PC-9 (cell line): ENCODE results near the gene PNLIPRP2. TPM values are rescaled to one million over a fixed set of nuclear protein-coding genes. Genes with fewer than 3 reads are reported as not detected.

Experiments
- BruUV-seq: library from RNA; stranded (reverse); fragments of 400-500 nt; replicated peaks from 2 replicates; lab custom pipeline; 2021; lab: Mats Ljungman, UMichigan
- CTCF ChIA-PET: fragments of 300-600 bp; sonication (Branson Sonifier 250); formaldehyde crosslinking; loops from one replicate; lab custom pipeline; 2022; ENCODE audit warnings: antibody characterized with exemption; lab: Charles Lee
- POLR2A ChIA-PET: fragments of 300-600 bp; sonication (Branson Sonifier 250); formaldehyde crosslinking; loops from one replicate; lab custom pipeline; 2022; ENCODE audit warnings: antibody characterized with exemption; ENCODE audit not compliant: unreplicated experiment; lab: Charles Lee
- DNase-seq, 2 experiments: peaks; one replicate each; pipeline versions ENCODE4 v3.0.0 to v3.0.0-alpha.2; 2015 to 2022; ENCODE audit warnings: mixed read lengths in 1 of 2
- H2AFZ ChIP-seq: fragments of 200-600 bp; sonication (generic); 2 replicates; pipeline ENCODE4 v1.8.1; 2017; ENCODE audit warnings: antibody characterized with exemption
- H3F3A ChIP-seq: fragments of 200-600 bp; sonication (generic); 2 replicates; pipeline ENCODE4 v1.8.1; 2017; ENCODE audit warnings: antibody characterized with exemption, mild to moderate bottlenecking, low read depth; ENCODE audit not compliant: insufficient read depth
- H3K27ac ChIP-seq: fragments of 200-600 bp; sonication (generic); 2 replicates; pipeline ENCODE4 v1.6.1; 2016; ENCODE audit warnings: mixed run types
- H3K27me3 ChIP-seq: fragments of 200-600 bp; sonication (generic); 2 replicates; pipeline ENCODE4 v1.6.1; 2016; ENCODE audit warnings: low read depth, mixed run types; ENCODE audit not compliant: insufficient read depth
- H3K36me3 ChIP-seq: fragments of 200-600 bp; sonication (generic); 2 replicates; pipeline ENCODE4 v1.6.1; 2016; ENCODE audit warnings: low read depth, mixed run types
- H3K4me1 ChIP-seq: fragments of 200-600 bp; sonication (generic); replicated peaks from 2 replicates; pipeline ENCODE4 v1.6.1; 2016; ENCODE audit warnings: mixed run types; ENCODE audit not compliant: insufficient read depth
- H3K4me2 ChIP-seq: fragments of 200-600 bp; sonication (generic); 2 replicates; pipeline ENCODE4 v1.6.1; 2017; ENCODE audit warnings: mixed run types
- H3K4me3 ChIP-seq: fragments of 200-600 bp; sonication (generic); 2 replicates; pipeline ENCODE4 v1.6.1; 2016; ENCODE audit warnings: mixed run types
- H3K79me2 ChIP-seq: fragments of 200-600 bp; sonication (generic); 2 replicates; pipeline ENCODE4 v1.6.1; 2017; ENCODE audit warnings: low read depth, mixed run types
- H3K9me2 ChIP-seq: fragments of 200-600 bp; sonication (generic); 2 replicates; pipeline ENCODE4 v1.8.1; 2017; ENCODE audit warnings: mild to moderate bottlenecking; ENCODE audit not compliant: insufficient read depth
- H3K9me3 ChIP-seq: fragments of 200-600 bp; sonication (generic); 2 replicates; pipeline ENCODE4 v1.8.1; 2016; ENCODE audit warnings: low read depth; ENCODE audit not compliant: insufficient read depth
- H4K20me1 ChIP-seq: fragments of 200-600 bp; sonication (generic); 2 replicates; pipeline ENCODE4 v1.8.1; 2017; ENCODE audit not compliant: insufficient read depth
- CTCF ChIP-seq: fragments of 200-600 bp; sonication (generic); conservative IDR thresholded peaks from 2 replicates; pipeline ENCODE4 v1.6.1; 2017; ENCODE audit warnings: mixed run types, antibody characterized with exemption, mild to moderate bottlenecking, moderate library complexity
- EZH2 ChIP-seq: fragments of 200-600 bp; sonication (generic); IDR thresholded peaks from 2 replicates; pipeline ENCODE4 v1.8.0; 2017; ENCODE audit warnings: antibody characterized with exemption, low read depth
- intact Hi-C: fragments of 100-400 bp; cut with micrococcal nuclease; formaldehyde crosslinking; loops from one replicate; pipeline ENCODE4 v1.10.0; 2022; ENCODE audit not compliant: unreplicated experiment
- total RNA-seq: library from RNA; stranded (reverse); gene quantifications from 2 replicates; pipeline ENCODE4 v1.2.3, GENCODE V29; 2021

PNLIPRP2 gene
- total RNA-seq, 1 experiment from 2014 or later: not detected

- Histone ChIP-seq H3K27ac (no peak overlapping the region), H3K4me3 (no peak overlapping the region), H4K20me1 (no peaks in the 10 kb centered on the region), H3K36me3 (no peaks in the 10 kb centered on the region), H3K27me3 (no peaks in the 10 kb centered on the region), H3K4me1 (no peaks in the 10 kb centered on the region; the same call in 1 of the 2 replicates), H3K9me2 (no peaks in the 10 kb centered on the region), H3K79me2 (no peaks in the 10 kb centered on the region), H3K4me2 (no peak overlapping the region), H3K9me3 (no peaks in the 10 kb centered on the region), H3F3A (no peaks in the 10 kb centered on the region), H2AFZ (no peak overlapping the region)
- POLR2A ChIA-PET: no interaction called here
- no peak for DNase-seq
- CTCF ChIA-PET: interaction anchor here (0.7 kb wide), 1 partner anchor 1891 kb away, joined by 5 read pairs; no protein-coding TSS in a partner anchor
- BruUV-seq: no TSS peak
- TF ChIP-seq EZH2: no peak
- TF ChIP-seq CTCF: no peak
- intact Hi-C loops: no loop called here
These were observed 64.0 kb downstream of the PNLIPRP2 start for GRCh38 chr10:116684781-116685180.

DNA sequence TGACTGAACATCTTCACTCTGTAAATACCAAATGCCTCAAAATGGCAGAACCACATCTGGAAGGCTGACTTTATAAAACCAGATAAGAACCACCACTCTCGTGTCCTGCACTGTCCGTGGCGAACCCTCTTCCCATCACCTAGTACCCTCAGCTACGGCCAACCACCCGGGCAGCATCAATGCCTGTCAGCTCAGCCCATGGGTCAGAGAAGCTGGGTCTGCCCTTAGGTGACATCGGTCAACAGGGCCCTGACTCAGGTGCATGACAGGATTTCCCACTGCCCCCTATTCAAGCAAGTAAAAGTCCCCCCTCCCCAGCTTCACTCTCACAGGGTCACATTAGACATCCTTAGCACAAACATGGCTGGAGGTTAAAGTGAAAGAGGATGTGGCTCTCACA, 65.1 kb downstream of the PNLIPRP2 start:
- Histone ChIP-seq H3K4me3 (no peak overlapping the region), H3K27me3 (no peaks in the 10 kb centered on the region), H3K4me1 (no peaks in the 10 kb centered on the region; the same call in 1 of the 2 replicates), H3F3A (no peaks in the 10 kb centered on the region), H3K9me3 (no peaks in the 10 kb centered on the region), H2AFZ (no peak overlapping the region), H3K36me3 (no peaks in the 10 kb centered on the region), H3K27ac (no peak overlapping the region), H3K79me2 (no peaks in the 10 kb centered on the region), H3K4me2 (no peak overlapping the region), H3K9me2 (no peaks in the 10 kb centered on the region), H4K20me1 (no peaks in the 10 kb centered on the region)
- ChIA-PET POLR2A (no interaction called here), CTCF (interaction anchor here (0.6 kb wide), 1 partner anchor 121 kb away, joined by 4 read pairs; no protein-coding TSS in a partner anchor)
- intact Hi-C loops: no loop called here
- no peak for TF ChIP-seq CTCF
- TF ChIP-seq EZH2: no peak
- no TSS peak for BruUV-seq
- no peak for DNase-seq

- Histone ChIP-seq H2AFZ (no peak overlapping the region), H3F3A (no peaks in the 10 kb centered on the region), H3K27me3 (no peaks in the 10 kb centered on the region), H3K9me3 (no peaks in the 10 kb centered on the region), H3K4me3 (no peak overlapping the region), H4K20me1 (no peaks in the 10 kb centered on the region), H3K79me2 (no peaks in the 10 kb centered on the region), H3K36me3 (no peaks in the 10 kb centered on the region), H3K9me2 (no peaks in the 10 kb centered on the region), H3K4me1 (no peaks in the 10 kb centered on the region; the same call in 1 of the 2 replicates), H3K27ac (no peak overlapping the region), H3K4me2 (no peak overlapping the region)
- TF ChIP-seq CTCF (no peak), EZH2 (no peak)
- ChIA-PET CTCF (no interaction called here), POLR2A (no interaction called here)
- no peak for DNase-seq
- intact Hi-C loops: no loop called here
- no TSS peak for BruUV-seq
These were observed 65.9 kb downstream of the PNLIPRP2 start for GRCh38 chr10:116686632-116687031.
